Measurements from ENCODE around the gene ARHGAP10. TPM values are rescaled to one million over a fixed set of nuclear protein-coding genes. Genes with fewer than 3 reads are reported as not detected.

Gene ARHGAP10
- total RNA-seq, 1 donor from 2014 or later, result 30.5 TPM

GRCh38 chr4:147928400-147928799 is 196.5 kb downstream of the ARHGAP10 start:
- H3K4me3 Mint-ChIP-seq, result no peak overlapping the region
- DNase-seq (ENCODE audit: low spot score in 2 of 2, unreplicated experiment in 2 of 2), result no peak
- no peaks in the 10 kb centered on the region for H3K27me3 Mint-ChIP-seq (ENCODE audit: low read depth)
- no peaks in the 10 kb centered on the region for H3K4me1 Mint-ChIP-seq
- H3K27ac Mint-ChIP-seq, result peak overlapping the region; percentile 5
- peaks cover 8% of the 10 kb centered on the region for H3K9me3 Mint-ChIP-seq
- H3K36me3 Mint-ChIP-seq, result peaks cover 15% of the 10 kb centered on the region
- TF ChIP-seq CTCF (IDR thresholded peaks at IDR 0.05; ENCODE audit: unreplicated experiment), result no peak

GRCh38 chr4:147929746-147930145 is 197.9 kb downstream of the ARHGAP10 start:
- no peak for DNase-seq (ENCODE audit: low spot score in 2 of 2, unreplicated experiment in 2 of 2)
- H3K27me3 Mint-ChIP-seq (ENCODE audit: low read depth), result no peaks in the 10 kb centered on the region
- peaks cover 15% of the 10 kb centered on the region for H3K36me3 Mint-ChIP-seq
- H3K4me3 Mint-ChIP-seq, result no peak overlapping the region
- no peak overlapping the region for H3K27ac Mint-ChIP-seq
- peaks cover 8% of the 10 kb centered on the region for H3K9me3 Mint-ChIP-seq
- no peaks in the 10 kb centered on the region for H3K4me1 Mint-ChIP-seq
- TF ChIP-seq CTCF (IDR thresholded peaks at IDR 0.05; ENCODE audit: unreplicated experiment), result no peak

- H3K36me3 Mint-ChIP-seq, result peaks cover 15% of the 10 kb centered on the region
- no peaks in the 10 kb centered on the region for H3K4me1 Mint-ChIP-seq
- peaks cover 8% of the 10 kb centered on the region for H3K9me3 Mint-ChIP-seq
- no peak for DNase-seq (ENCODE audit: low spot score in 2 of 2, unreplicated experiment in 2 of 2)
- no peak for TF ChIP-seq CTCF (IDR thresholded peaks at IDR 0.05; ENCODE audit: unreplicated experiment)
- H3K4me3 Mint-ChIP-seq, result no peak overlapping the region
- no peaks in the 10 kb centered on the region for H3K27me3 Mint-ChIP-seq (ENCODE audit: low read depth)
- H3K27ac Mint-ChIP-seq, result no peak overlapping the region
Observed at GRCh38 chr4:147933316-147933715, 201.4 kb downstream of the ARHGAP10 start.

GRCh38 chr4:147933779-147934178 is 201.9 kb downstream of the ARHGAP10 start:
- no peak overlapping the region for H3K27ac Mint-ChIP-seq
- no peak for DNase-seq (ENCODE audit: low spot score in 2 of 2, unreplicated experiment in 2 of 2)

GRCh38 chr4:147938496-147938895 is 206.6 kb downstream of the ARHGAP10 start:
- Mint-ChIP-seq H3K4me1 (peaks cover 7% of the 10 kb centered on the region), H3K36me3 (peaks cover 1% of the 10 kb centered on the region), H3K4me3 (no peak overlapping the region), H3K9me3 (no peaks in the 10 kb centered on the region), H3K27ac (no peak overlapping the region), H3K27me3 (ENCODE audit: low read depth) (no peaks in the 10 kb centered on the region)
- DNase-seq (ENCODE audit: low spot score in 2 of 2, unreplicated experiment in 2 of 2), result no peak
- no peak for TF ChIP-seq CTCF (IDR thresholded peaks at IDR 0.05; ENCODE audit: unreplicated experiment)

More at GRCh38 chr4:147933779-147934178, 201.9 kb downstream of the ARHGAP10 start:
- Mint-ChIP-seq H3K27me3 (ENCODE audit: low read depth) (no peaks in the 10 kb centered on the region), H3K36me3 (peaks cover 15% of the 10 kb centered on the region), H3K4me1 (no peaks in the 10 kb centered on the region), H3K9me3 (peaks cover 8% of the 10 kb centered on the region), H3K4me3 (no peak overlapping the region)
- no peak for TF ChIP-seq CTCF (IDR thresholded peaks at IDR 0.05; ENCODE audit: unreplicated experiment)

GRCh38 chr4:147940171-147940570 is 208.3 kb downstream of the ARHGAP10 start:
- peaks cover 7% of the 10 kb centered on the region for H3K4me1 Mint-ChIP-seq
- H3K27ac Mint-ChIP-seq, result no peak overlapping the region
- no peaks in the 10 kb centered on the region for H3K9me3 Mint-ChIP-seq
- H3K4me3 Mint-ChIP-seq, result no peak overlapping the region
- peaks cover 8% of the 10 kb centered on the region for H3K36me3 Mint-ChIP-seq
- TF ChIP-seq CTCF (IDR thresholded peaks at IDR 0.05; ENCODE audit: unreplicated experiment), result no peak
- DNase-seq (ENCODE audit: low spot score in 2 of 2, unreplicated experiment in 2 of 2), result no peak
- no peaks in the 10 kb centered on the region for H3K27me3 Mint-ChIP-seq (ENCODE audit: low read depth)
